BLaER1 (cell line): ENCODE results near the gene EDC3.
"Not testable (repeated sequence)": the region's sequence is repeated elsewhere in the genome, so short reads cannot be mapped to it uniquely, and the experiment has no call there.

Experiments
- H3K27ac ChIP-seq: shearing (Covaris generic); formaldehyde crosslinking; 2 replicates; pipeline ENCODE4 v1.8.1; 2022
- H3K27me3 ChIP-seq: shearing (Covaris generic); formaldehyde crosslinking; 2 replicates; pipeline ENCODE4 v1.8.1; 2022
- H3K36me3 ChIP-seq: shearing (Covaris generic); formaldehyde crosslinking; 2 replicates; pipeline ENCODE4 v1.8.1; 2022
- H3K4me1 ChIP-seq: shearing (Covaris generic); formaldehyde crosslinking; 2 replicates; pipeline ENCODE4 v1.8.1; 2022
- H3K4me2 ChIP-seq: shearing (Covaris generic); formaldehyde crosslinking; 2 replicates; pipeline ENCODE4 v1.8.1; 2022
- H3K4me3 ChIP-seq: shearing (Covaris generic); formaldehyde crosslinking; 2 replicates; pipeline ENCODE4 v1.8.1; 2022
- H3K9ac ChIP-seq: shearing (Covaris generic); formaldehyde crosslinking; 2 replicates; pipeline ENCODE4 v1.8.1; 2022
- H3K9me3 ChIP-seq: shearing (Covaris generic); formaldehyde crosslinking; 2 replicates; pipeline ENCODE4 v1.8.1; 2022
- H4K20me1 ChIP-seq: shearing (Covaris generic); formaldehyde crosslinking; 2 replicates; pipeline ENCODE4 v1.8.1; 2022
- Cebpa-rat ChIP-seq: shearing (Covaris generic); IDR thresholded peaks from 2 replicates; pipeline ENCODE4 v1.8.1; 2022

EDC3 gene

GRCh38 chr15:74674161-74674560 is 21.7 kb downstream of the EDC3 start:
- Histone ChIP-seq H3K9me3 (no peaks in the 10 kb centered on the region), H3K4me3 (no peak overlapping the region)

GRCh38 chr15:74669627-74670026 is 26.2 kb downstream of the EDC3 start:
- H3K4me2 ChIP-seq, result no peak overlapping the region
- no peaks in the 10 kb centered on the region for H3K9me3 ChIP-seq
- H3K9ac ChIP-seq, result no peak overlapping the region
- TF ChIP-seq Cebpa-rat, result no peak
- no peak overlapping the region for H3K4me3 ChIP-seq
- no peaks in the 10 kb centered on the region for H3K4me1 ChIP-seq
- no peak overlapping the region for H3K27ac ChIP-seq
- no peaks in the 10 kb centered on the region for H3K27me3 ChIP-seq
- peaks cover 40% of the 10 kb centered on the region for H4K20me1 ChIP-seq
- H3K36me3 ChIP-seq, result peaks cover 69% of the 10 kb centered on the region

More at GRCh38 chr15:74674161-74674560, 21.7 kb downstream of the EDC3 start:
- peaks cover 6% of the 10 kb centered on the region; the same call in 1 of the 2 replicates for H3K4me1 ChIP-seq
- H3K9ac ChIP-seq, result no peak overlapping the region
- no peak for TF ChIP-seq Cebpa-rat
- H3K4me2 ChIP-seq, result no peak overlapping the region
- peaks cover 52% of the 10 kb centered on the region for H4K20me1 ChIP-seq
- peaks cover 56% of the 10 kb centered on the region for H3K36me3 ChIP-seq
- no peaks in the 10 kb centered on the region for H3K27me3 ChIP-seq
- H3K27ac ChIP-seq, result no peak overlapping the region

GRCh38 chr15:74667975-74668374 is 27.8 kb downstream of the EDC3 start:
- Histone ChIP-seq H3K4me1 (no peaks in the 10 kb centered on the region), H3K4me2 (no peak overlapping the region), H3K4me3 (no peak overlapping the region)

GRCh38 chr15:74664670-74665069 is 31.2 kb downstream of the EDC3 start:
- TF ChIP-seq Cebpa-rat, result no peak
- Histone ChIP-seq H3K27me3 (no peaks in the 10 kb centered on the region), H4K20me1 (peaks cover 63% of the 10 kb centered on the region), H3K36me3 (peaks cover 32% of the 10 kb centered on the region), H3K9ac (no peak overlapping the region), H3K9me3 (no peaks in the 10 kb centered on the region), H3K4me2 (no peak overlapping the region), H3K4me3 (no peak overlapping the region), H3K27ac (no peak overlapping the region), H3K4me1 (no peaks in the 10 kb centered on the region)

More at GRCh38 chr15:74667975-74668374, 27.8 kb downstream of the EDC3 start:
- Histone ChIP-seq H3K27me3 (no peaks in the 10 kb centered on the region), H3K27ac (no peak overlapping the region), H3K36me3 (peaks cover 53% of the 10 kb centered on the region), H3K9me3 (no peaks in the 10 kb centered on the region), H3K9ac (no peak overlapping the region), H4K20me1 (peaks cover 50% of the 10 kb centered on the region)
- no peak for TF ChIP-seq Cebpa-rat

- H3K4me2 ChIP-seq, result no peak overlapping the region
- TF ChIP-seq Cebpa-rat, result no peak
- no peak overlapping the region for H3K4me3 ChIP-seq
- peaks cover 58% of the 10 kb centered on the region for H4K20me1 ChIP-seq
- H3K27ac ChIP-seq, result no peak overlapping the region
- no peaks in the 10 kb centered on the region for H3K9me3 ChIP-seq
- no peaks in the 10 kb centered on the region for H3K4me1 ChIP-seq
- peaks cover 27% of the 10 kb centered on the region for H3K36me3 ChIP-seq
- no peaks in the 10 kb centered on the region for H3K27me3 ChIP-seq
- H3K9ac ChIP-seq, result no peak overlapping the region
Measured at GRCh38 chr15:74664028-74664616, 31.7 kb downstream of the EDC3 start.

GRCh38 chr15:74663303-74664027 is 32.4 kb downstream of the EDC3 start:
- peaks cover 51% of the 10 kb centered on the region for H4K20me1 ChIP-seq
- no peak overlapping the region for H3K4me2 ChIP-seq
- no peak overlapping the region for H3K4me3 ChIP-seq
- TF ChIP-seq Cebpa-rat, result no peak
- H3K27me3 ChIP-seq, result no peaks in the 10 kb centered on the region
- no peak overlapping the region for H3K27ac ChIP-seq
- no peak overlapping the region for H3K9ac ChIP-seq
- no peaks in the 10 kb centered on the region for H3K9me3 ChIP-seq
- H3K4me1 ChIP-seq, result no peaks in the 10 kb centered on the region
- H3K36me3 ChIP-seq, result peaks cover 23% of the 10 kb centered on the region

- Histone ChIP-seq H3K4me3 (no peak overlapping the region), H3K27me3 (no peaks in the 10 kb centered on the region), H3K9ac (no peak overlapping the region), H3K27ac (no peak overlapping the region), H3K4me2 (no peak overlapping the region), H4K20me1 (peaks cover 53% of the 10 kb centered on the region), H3K9me3 (0 out of 2 replicates have a peak, but pooled peaks cover 2% of the 10 kb centered on the region), H3K4me1 (0 out of 2 replicates have a peak, but pooled peaks cover under 1% of the 10 kb centered on the region), H3K36me3 (peaks cover 21% of the 10 kb centered on the region)
- no peak for TF ChIP-seq Cebpa-rat
Measured at GRCh38 chr15:74662064-74662860, 33.6 kb downstream of the EDC3 start.

GRCh38 chr15:74661280-74661679 is 34.5 kb downstream of the EDC3 start:
- Histone ChIP-seq H3K36me3 (peaks cover 25% of the 10 kb centered on the region), H4K20me1 (peaks cover 62% of the 10 kb centered on the region), H3K9me3 (0 out of 2 replicates have a peak, but pooled peaks cover 10% of the 10 kb centered on the region)
- not testable (repeated sequence) for H3K9ac ChIP-seq, H3K27ac ChIP-seq, H3K27me3 ChIP-seq, H3K4me3 ChIP-seq, H3K4me1 ChIP-seq, H3K4me2 ChIP-seq

GRCh38 chr15:74657846-74658245 is 38.0 kb downstream of the EDC3 start:
- no peak overlapping the region for H3K9ac ChIP-seq
- H3K4me2 ChIP-seq, result no peak overlapping the region
- H3K27ac ChIP-seq, result no peak overlapping the region
- H3K4me3 ChIP-seq, result no peak overlapping the region
- no peaks in the 10 kb centered on the region for H3K27me3 ChIP-seq
- no peak for TF ChIP-seq Cebpa-rat
- H3K4me1 ChIP-seq, result peaks cover 42% of the 10 kb centered on the region
- H4K20me1 ChIP-seq, result peaks cover 70% of the 10 kb centered on the region
- H3K9me3 ChIP-seq, result 0 out of 2 replicates have a peak, but pooled peaks cover 10% of the 10 kb centered on the region
- H3K36me3 ChIP-seq, result peaks cover 25% of the 10 kb centered on the region
